ENCODE results near the gene GBA2.

GRCh38 chr9:35793461-35793860 lies 44.4 kb upstream of the GBA2 start:
- TF ChIP-seq TARDBP (IDR thresholded peaks at IDR 0.05) (no peak), ELF4 (IDR thresholded peaks at IDR 0.05) (no peak), SUZ12 (IDR thresholded peaks at IDR 0.05) (no peak), FOXM1 (IDR thresholded peaks at IDR 0.05; ENCODE audit: borderline replicate concordance) (no peak), FOXK2 (IDR thresholded peaks at IDR 0.05) (no peak)
